Breast epithelium (tissue), 4 donors: ENCODE data around the gene BCL11B. TPM values are rescaled to one million over a fixed set of nuclear protein-coding genes. Genes with fewer than 3 reads are reported as not detected.
A peak's percentile ranks its signal among the peaks of the same experiment; 100 is the strongest.

ENCODE experiments used
- DNase-seq, 2 donors: peaks; one replicate each; pipeline ENCODE4 v3.0.0-alpha.2; 2019; ENCODE audit warnings: low spot score in 2 of 2
- H3K27ac ChIP-seq, 2 donors: fragments of 200-600 bp; sonication (generic) in 1 of 2; one replicate each; pipeline ENCODE4 v1.5.1; 2016 to 2019; ENCODE audit warnings: mild to moderate bottlenecking in 1 of 2
- H3K27me3 ChIP-seq, 2 donors: fragments of 200-600 bp; sonication (generic) in 1 of 2; one replicate each; pipeline versions ENCODE4 v1.5.1 to v1.6.0; 2017 to 2019; ENCODE audit warnings: control low read depth in 1 of 2, mild to moderate bottlenecking in 1 of 2
- H3K36me3 ChIP-seq: fragments of 200-600 bp; one replicate; pipeline ENCODE4 v1.5.1; 2019
- H3K4me1 ChIP-seq, 2 donors: fragments of 200-600 bp; sonication (generic); one replicate each; pipeline ENCODE4 v1.5.1; 2016 to 2019; ENCODE audit warnings: control low read depth in 1 of 2
- H3K4me3 ChIP-seq, 3 donors: fragments of 200-600 bp; sonication (generic); 1 replicate in 2 of 3; 2 replicates in 1 of 3; pipeline ENCODE4 v1.5.1; 2016 to 2019; ENCODE audit warnings: mild to moderate bottlenecking in 3 of 3, moderate library complexity in 2 of 3
- H3K9me3 ChIP-seq, 2 donors: fragments of 200-600 bp; sonication (generic) in 1 of 2; one replicate each; pipeline ENCODE4 v1.5.1; 2016 to 2019; ENCODE audit warnings: control low read depth in 1 of 2
- POLR2A ChIP-seq: fragments of 450-650 bp; IDR thresholded peaks from one replicate; pipeline ENCODE4 v1.6.1; 2016; ENCODE audit warnings: antibody characterized with exemption, mild to moderate bottlenecking, moderate library complexity
- POLR2AphosphoS5 ChIP-seq, 3 donors: sonication (generic); formaldehyde crosslinking; IDR thresholded peaks; one replicate each; pipeline ENCODE4 v1.6.1; 2017; ENCODE audit warnings: antibody characterized with exemption in 3 of 3
- intact Hi-C: fragments of 100-400 bp; cut with DNase I; formaldehyde crosslinking; loops from one replicate; pipeline ENCODE4 v1.15.1; 2023; ENCODE audit warnings: low total_unique reads
- total RNA-seq, 3 donors: library from RNA; depleted of rRNA; stranded (reverse); fragments of >200 nt; gene quantifications; one replicate each; pipeline ENCODE4 v1.1.0, GENCODE V29; 2016
- TF ChIP-seq, protein P1 (sequence below), 3 donors: fragments of 450-650 bp; IDR thresholded peaks; one replicate each; pipeline ENCODE4 v1.5.1; 2016 to 2017; ENCODE audit warnings: antibody characterized with exemption in 3 of 3, mild to moderate bottlenecking in 3 of 3, moderate library complexity in 3 of 3

The BCL11B gene
- total RNA-seq, 3 donors from 2014 or later = 0.96 to 3.9 (median 2.6) TPM

DNA sequence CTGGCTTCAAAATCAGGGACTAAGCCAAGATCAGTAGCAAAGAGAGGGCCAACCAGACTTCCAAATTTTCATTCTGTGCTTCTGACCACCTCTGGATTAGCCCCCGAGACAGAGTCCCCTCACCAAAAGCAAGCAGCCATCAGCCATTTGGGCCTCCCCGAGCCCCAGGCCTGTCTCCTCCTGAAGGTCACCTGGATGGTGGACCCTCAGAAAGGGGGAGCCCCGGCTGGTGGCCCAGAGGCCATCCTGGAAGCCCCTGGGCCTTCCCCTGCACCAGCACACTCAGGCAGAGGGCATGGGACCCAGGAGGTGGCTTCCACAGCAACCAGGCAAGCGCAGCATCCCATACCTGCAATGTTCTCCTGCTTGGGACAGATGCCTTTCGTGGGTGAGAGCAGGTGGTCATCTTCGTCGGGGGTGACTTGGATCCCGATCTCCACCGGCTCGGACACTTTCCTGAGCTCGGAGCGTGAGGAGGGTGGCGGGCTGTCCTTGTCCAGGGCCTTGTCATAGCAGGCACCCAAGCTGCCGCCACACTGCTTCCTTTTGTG lies 14.8 kb downstream of the BCL11B start:
- intact Hi-C loops = no loop called here
- H3K9me3 ChIP-seq = no peaks in the 10 kb centered on the region
- no peak for DNase-seq
- no peaks in the 10 kb centered on the region for H3K4me1 ChIP-seq
- TF ChIP-seq, protein P1, sequence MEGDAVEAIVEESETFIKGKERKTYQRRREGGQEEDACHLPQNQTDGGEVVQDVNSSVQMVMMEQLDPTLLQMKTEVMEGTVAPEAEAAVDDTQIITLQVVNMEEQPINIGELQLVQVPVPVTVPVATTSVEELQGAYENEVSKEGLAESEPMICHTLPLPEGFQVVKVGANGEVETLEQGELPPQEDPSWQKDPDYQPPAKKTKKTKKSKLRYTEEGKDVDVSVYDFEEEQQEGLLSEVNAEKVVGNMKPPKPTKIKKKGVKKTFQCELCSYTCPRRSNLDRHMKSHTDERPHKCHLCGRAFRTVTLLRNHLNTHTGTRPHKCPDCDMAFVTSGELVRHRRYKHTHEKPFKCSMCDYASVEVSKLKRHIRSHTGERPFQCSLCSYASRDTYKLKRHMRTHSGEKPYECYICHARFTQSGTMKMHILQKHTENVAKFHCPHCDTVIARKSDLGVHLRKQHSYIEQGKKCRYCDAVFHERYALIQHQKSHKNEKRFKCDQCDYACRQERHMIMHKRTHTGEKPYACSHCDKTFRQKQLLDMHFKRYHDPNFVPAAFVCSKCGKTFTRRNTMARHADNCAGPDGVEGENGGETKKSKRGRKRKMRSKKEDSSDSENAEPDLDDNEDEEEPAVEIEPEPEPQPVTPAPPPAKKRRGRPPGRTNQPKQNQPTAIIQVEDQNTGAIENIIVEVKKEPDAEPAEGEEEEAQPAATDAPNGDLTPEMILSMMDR (IDR thresholded peaks at IDR 0.05) = no peak
- no peak for TF ChIP-seq POLR2A
- no peak for TF ChIP-seq POLR2AphosphoS5 (IDR thresholded peaks at IDR 0.05)
- no peak overlapping the region for H3K4me3 ChIP-seq
- H3K27me3 ChIP-seq = peaks cover 0 to 39% of the 10 kb centered on the region in 2 donors
- H3K27ac ChIP-seq = peak overlapping the region in 1 of 2 donors; percentile 55
- no peaks in the 10 kb centered on the region for H3K36me3 ChIP-seq

DNA sequence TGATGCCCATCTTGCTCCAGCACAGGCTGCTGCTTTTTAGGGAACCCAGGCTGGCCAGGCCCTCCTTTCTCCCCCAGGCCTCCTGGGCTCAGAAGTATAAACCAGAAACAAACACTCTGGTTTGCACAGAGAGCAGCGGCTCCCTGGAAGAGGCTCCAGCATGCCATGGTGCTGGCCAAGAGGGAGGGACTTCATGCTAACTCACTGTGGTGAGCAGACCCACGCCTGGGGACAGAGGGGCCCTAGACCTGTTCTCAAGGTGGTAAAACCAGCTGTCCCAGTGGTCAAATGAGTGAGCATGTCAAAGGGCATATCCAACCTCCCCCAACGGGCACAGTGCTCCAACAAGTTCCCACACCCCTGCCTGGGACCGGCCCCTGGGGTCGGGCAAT lies 15.5 kb downstream of the BCL11B start:
- TF ChIP-seq POLR2A (no peak), POLR2AphosphoS5 (IDR thresholded peaks at IDR 0.05) (no peak)
- peak overlapping the region in 1 of 2 donors; percentile 55 for H3K27ac ChIP-seq
- no peak overlapping the region for H3K4me3 ChIP-seq
- no peaks in the 10 kb centered on the region for H3K36me3 ChIP-seq
- DNase-seq = no peak
- no peaks in the 10 kb centered on the region for H3K4me1 ChIP-seq
- peaks cover 0 to 46% of the 10 kb centered on the region in 2 donors for H3K27me3 ChIP-seq
- intact Hi-C loops = no loop called here
- H3K9me3 ChIP-seq = no peaks in the 10 kb centered on the region

DNA sequence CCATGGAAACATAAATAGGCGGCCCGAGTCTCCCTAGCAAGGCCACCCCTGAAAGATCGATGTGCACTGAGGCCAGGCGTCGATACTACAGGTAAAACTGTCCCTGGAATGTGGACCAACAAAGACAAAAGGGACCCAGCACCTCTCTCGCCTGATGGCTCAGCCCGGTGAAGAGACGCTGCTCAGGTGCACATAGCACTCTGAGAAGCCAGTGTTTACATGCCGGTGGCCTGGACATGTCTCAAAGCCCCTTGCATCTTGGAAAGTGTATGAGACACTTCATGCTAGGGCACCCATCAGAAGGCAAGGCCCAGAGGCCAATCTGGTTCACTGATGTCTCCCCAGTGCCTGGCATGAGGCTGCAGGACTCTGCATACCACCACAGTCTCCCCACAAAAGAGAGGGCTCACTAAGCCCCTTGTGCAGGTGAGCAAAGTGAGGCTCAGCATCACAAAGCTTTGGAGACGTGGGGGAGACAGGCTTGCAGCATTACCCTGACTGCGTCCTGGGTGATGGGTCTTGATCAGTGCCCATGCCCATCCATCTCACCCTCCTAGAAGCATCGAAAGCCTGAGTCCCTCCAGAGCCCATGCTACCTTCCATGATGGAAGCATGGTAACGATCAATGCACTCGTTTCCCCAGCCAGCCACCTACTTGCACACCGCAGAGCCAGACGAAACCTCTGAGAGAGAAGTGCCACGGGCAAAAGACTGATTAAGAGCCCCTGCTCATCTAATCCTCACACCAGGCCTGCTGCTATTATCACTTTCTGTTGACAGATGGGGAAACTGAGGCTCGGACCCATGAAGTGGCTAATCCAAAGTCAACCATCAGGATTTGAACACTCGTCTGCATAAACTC lies 16.1 kb downstream of the BCL11B start:
- Histone ChIP-seq H3K9me3 (no peaks in the 10 kb centered on the region), H3K36me3 (no peaks in the 10 kb centered on the region), H3K27ac (no peak overlapping the region), H3K27me3 (peaks cover 0 to 46% of the 10 kb centered on the region in 2 donors), H3K4me1 (no peaks in the 10 kb centered on the region), H3K4me3 (no peak overlapping the region)
- TF ChIP-seq, protein P1 (IDR thresholded peaks at IDR 0.05) = no peak
- TF ChIP-seq POLR2A = no peak
- no peak for TF ChIP-seq POLR2AphosphoS5 (IDR thresholded peaks at IDR 0.05)
- no peak for DNase-seq
- intact Hi-C loops = no loop called here

DNA sequence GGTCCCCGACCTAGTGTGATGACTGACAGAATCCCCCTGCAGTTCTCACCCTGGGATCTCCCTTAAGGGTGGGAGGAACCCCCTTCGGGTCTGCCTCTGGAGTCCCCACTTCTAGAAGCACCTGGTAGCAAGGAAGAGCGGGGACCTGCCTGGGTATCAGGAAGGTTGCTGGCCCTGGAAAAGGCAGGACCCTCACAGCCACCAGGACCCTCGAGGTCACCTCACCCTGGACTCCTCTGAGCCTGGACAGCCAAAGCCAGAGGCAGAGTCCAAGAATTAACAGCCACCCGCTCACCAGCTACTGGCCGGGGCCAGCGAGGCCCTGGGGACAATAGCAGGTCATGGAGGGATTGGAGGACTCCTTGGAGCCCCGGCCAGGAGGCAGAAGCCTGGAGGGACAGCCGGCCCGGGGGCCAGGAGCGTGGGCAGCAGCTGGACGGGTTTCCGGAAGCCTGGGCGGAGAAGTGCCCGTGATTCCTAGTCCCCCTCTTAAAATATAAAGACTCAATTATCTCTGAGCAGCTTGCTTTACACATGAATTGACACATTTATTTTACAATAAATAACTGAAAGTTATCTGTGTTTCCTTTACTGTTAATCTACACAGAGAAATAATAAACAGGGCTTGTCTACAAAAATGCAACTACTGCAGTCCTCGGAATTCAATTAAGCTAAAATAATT lies 17.5 kb downstream of the BCL11B start:
- Histone ChIP-seq H3K4me1 (no peaks in the 10 kb centered on the region), H3K9me3 (no peaks in the 10 kb centered on the region), H3K36me3 (no peaks in the 10 kb centered on the region), H3K27ac (no peak overlapping the region), H3K4me3 (no peak overlapping the region), H3K27me3 (peaks cover 0 to 48% of the 10 kb centered on the region in 2 donors)
- intact Hi-C loops = loop anchor here (5.0 kb wide), 1 partner anchor 1797 kb away; no protein-coding TSS in a partner anchor
- TF ChIP-seq, protein P1 (IDR thresholded peaks at IDR 0.05) = no peak
- TF ChIP-seq POLR2AphosphoS5 (IDR thresholded peaks at IDR 0.05) = no peak
- no peak for TF ChIP-seq POLR2A
- no peak for DNase-seq

DNA sequence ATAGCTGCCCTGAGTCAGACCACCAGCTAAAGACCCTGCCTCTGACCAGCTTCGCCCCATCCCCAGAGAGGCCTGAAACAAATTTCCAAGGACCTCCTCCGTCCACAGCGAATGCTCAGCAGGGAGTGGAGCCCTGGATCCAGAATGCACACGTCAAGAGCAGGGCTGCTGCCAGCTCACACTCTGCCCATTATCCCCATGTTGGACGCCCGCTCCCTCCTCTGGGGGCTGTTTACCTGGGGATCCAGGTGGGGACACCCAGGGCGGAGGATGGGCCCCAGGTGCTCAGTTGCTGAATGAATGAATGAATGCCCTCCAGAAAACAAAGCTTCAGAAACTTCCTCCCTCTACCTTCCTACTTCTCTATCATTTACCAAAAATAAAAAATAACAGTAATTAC lies 18.1 kb downstream of the BCL11B start:
- Histone ChIP-seq H3K4me3 (no peak overlapping the region), H3K36me3 (no peaks in the 10 kb centered on the region), H3K9me3 (no peaks in the 10 kb centered on the region), H3K27ac (no peak overlapping the region), H3K4me1 (no peaks in the 10 kb centered on the region), H3K27me3 (peaks cover 0 to 54% of the 10 kb centered on the region in 2 donors)
- no peak for DNase-seq
- TF ChIP-seq, protein P1 (IDR thresholded peaks at IDR 0.05) = no peak
- TF ChIP-seq POLR2A = no peak
- intact Hi-C loops = loop anchor here (5.0 kb wide), 1 partner anchor 1797 kb away; no protein-coding TSS in a partner anchor
